ENCODE results near the gene CBARP. TPM values are rescaled to one million over a fixed set of nuclear protein-coding genes. Genes with fewer than 3 reads are reported as not detected.

CBARP gene
- total RNA-seq, 1 experiment from 2014 or later, result 28.4 TPM

DNA sequence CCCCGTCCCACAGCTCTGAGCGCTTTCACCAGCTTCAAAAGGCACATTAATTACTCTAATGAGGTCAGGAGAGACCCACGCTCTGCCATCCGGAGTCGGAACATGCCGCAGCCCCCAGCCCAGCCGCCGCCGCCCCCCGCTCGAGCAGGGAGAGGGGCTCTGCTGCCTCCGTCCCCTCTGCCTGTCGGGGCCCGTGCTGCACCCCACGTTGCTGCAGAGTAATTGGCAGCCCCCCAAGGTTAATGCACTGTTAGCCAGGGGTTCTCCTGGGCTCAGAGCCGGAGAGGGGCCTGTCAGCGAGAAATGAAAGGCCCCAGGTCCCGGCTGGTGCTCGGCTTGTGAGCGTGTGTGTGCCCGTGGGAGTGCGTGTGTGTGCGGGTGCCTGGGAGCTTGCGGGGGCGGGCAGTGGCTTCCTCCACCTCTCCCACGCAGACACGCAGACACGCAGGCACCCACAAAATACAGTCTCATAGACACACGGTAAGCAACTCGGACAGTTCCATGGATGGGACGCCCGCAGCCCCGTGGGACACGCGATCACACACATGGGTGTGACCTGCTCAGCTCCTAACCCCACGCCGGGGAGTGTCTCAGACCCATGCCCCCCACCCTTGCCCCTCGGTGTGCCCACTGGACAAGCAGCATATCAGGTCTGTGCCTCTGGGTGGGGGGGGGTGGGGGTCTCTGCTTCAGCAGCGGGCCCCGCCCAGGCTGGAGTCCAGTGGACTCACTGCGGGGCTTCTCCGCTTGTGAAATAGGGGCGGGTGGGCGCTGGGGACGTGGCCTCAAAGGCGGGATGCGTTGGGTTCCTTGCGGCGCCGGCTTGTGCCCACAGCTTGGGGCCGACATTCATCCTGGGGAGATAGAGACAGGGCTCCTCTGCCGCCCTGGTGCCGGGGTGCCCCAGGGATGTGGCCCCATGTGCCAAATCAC, 43.1 kb upstream of the CBARP start:
- Histone ChIP-seq H2BK120ac (ENCODE audit: low read depth, low read length, poor library complexity, severe bottlenecking) (no peak overlapping the region), H3K4me2 (ENCODE audit: insufficient read depth, insufficient read length, low read length) (no peak overlapping the region), H4K8ac (replicated peaks; ENCODE audit: insufficient read length, low read depth, low read length) (no peak overlapping the region), H3K27me3 (ENCODE audit: insufficient read depth, low read length) (no peaks in the 10 kb centered on the region), H2AK5ac (ENCODE audit: insufficient read length, low read length) (no peak overlapping the region), H3T11ph (ENCODE audit: low read length) (no peak overlapping the region), H2BK5ac (ENCODE audit: insufficient read length, low read length) (no peak overlapping the region), H3K18ac (ENCODE audit: insufficient read length, low read depth, low read length) (no peak overlapping the region), H2BK15ac (ENCODE audit: low read depth, low read length) (no peak overlapping the region), H3K23me2 (ENCODE audit: insufficient read length, low read depth, low read length, poor library complexity, severe bottlenecking) (peaks cover 4% of the 10 kb centered on the region), H4K5ac (ENCODE audit: insufficient read length, low read depth, low read length) (no peak overlapping the region), H4K91ac (ENCODE audit: insufficient read length, low read depth, low read length) (no peak overlapping the region), H3K27ac (ENCODE audit: insufficient read length, low read depth, low read length) (no peak overlapping the region), H3K9ac (ENCODE audit: extremely low read depth, insufficient read length, low read length) (no peak overlapping the region), H2AFZ (ENCODE audit: low read length) (no peak overlapping the region), H3K79me2 (ENCODE audit: insufficient read depth, low read length) (no peaks in the 10 kb centered on the region), H3K79me1 (ENCODE audit: insufficient read depth, low read depth, low read length, poor library complexity, severe bottlenecking) (no peaks in the 10 kb centered on the region), H3K23ac (ENCODE audit: insufficient read length, low read depth, low read length) (no peak overlapping the region), H2BK12ac (ENCODE audit: insufficient read length, low read depth, low read length) (no peak overlapping the region), H3K56ac (ENCODE audit: insufficient read length, low read depth, low read length) (no peak overlapping the region), H3K4ac (ENCODE audit: low read depth, low read length) (no peak overlapping the region), H3K14ac (ENCODE audit: insufficient read depth, low read length) (no peak overlapping the region), H4K20me1 (ENCODE audit: control insufficient read depth, insufficient read depth, insufficient read length) (no peaks in the 10 kb centered on the region), H3K4me1 (ENCODE audit: insufficient read depth, low read length) (no peaks in the 10 kb centered on the region), H3K9me3 (ENCODE audit: control insufficient read depth, low read depth, low read length) (no peaks in the 10 kb centered on the region), H2BK20ac (ENCODE audit: low read depth, low read length, poor library complexity, severe bottlenecking) (no peak overlapping the region)
- TF ChIP-seq, protein P1, sequence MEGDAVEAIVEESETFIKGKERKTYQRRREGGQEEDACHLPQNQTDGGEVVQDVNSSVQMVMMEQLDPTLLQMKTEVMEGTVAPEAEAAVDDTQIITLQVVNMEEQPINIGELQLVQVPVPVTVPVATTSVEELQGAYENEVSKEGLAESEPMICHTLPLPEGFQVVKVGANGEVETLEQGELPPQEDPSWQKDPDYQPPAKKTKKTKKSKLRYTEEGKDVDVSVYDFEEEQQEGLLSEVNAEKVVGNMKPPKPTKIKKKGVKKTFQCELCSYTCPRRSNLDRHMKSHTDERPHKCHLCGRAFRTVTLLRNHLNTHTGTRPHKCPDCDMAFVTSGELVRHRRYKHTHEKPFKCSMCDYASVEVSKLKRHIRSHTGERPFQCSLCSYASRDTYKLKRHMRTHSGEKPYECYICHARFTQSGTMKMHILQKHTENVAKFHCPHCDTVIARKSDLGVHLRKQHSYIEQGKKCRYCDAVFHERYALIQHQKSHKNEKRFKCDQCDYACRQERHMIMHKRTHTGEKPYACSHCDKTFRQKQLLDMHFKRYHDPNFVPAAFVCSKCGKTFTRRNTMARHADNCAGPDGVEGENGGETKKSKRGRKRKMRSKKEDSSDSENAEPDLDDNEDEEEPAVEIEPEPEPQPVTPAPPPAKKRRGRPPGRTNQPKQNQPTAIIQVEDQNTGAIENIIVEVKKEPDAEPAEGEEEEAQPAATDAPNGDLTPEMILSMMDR (conservative IDR thresholded peaks at IDR 0.05), result no peak
- WGBS (ENCODE audit: extremely low coverage, insufficient read length, low lambda C conversion rate), result no CpG with 5 or more reads among the region's 53 CpGs
- Mint-ChIP-seq H3K4me1 (peaks cover 15 to 23% of the 10 kb centered on the region in 2 experiments), H3K9me3 (no peaks in the 10 kb centered on the region), H3K27ac (peak overlapping the region in 1 of 3 experiments; percentile 45; a peak in 1 of 7 replicates), H3K36me3 (ENCODE audit: insufficient read depth in 1 of 3, low read depth in 3 of 3) (peaks cover 0 to 34% (median 13%) of the 10 kb centered on the region in 3 experiments; a peak in 5 of 7 replicates), H3K4me3 (0 out of 5 replicates have a peak overlapping the region, but pooled peaks of 1 of the 2 experiments have one; percentile 33), H3K27me3 (ENCODE audit: low read depth) (peaks cover 13% of the 10 kb centered on the region)
- DNase-seq, result no peak

All from H9 (cell line).